NCI-H524 treated with DMSO at 0.1 percent for 48 hours (cell line): ENCODE results near the gene AFF2.

Experiments used
- DNase-seq: peaks from one replicate; lab custom pipeline; 2025; lab: John Stamatoyannopoulos, UW

Gene AFF2

GRCh38 chrX:148500423-148501385 lies at the start of gene AFF2:
Gene AFF2 (plus strand): TSS chrX:148500617. CDS start chrX:148501098, 481 bp downstream.
- no peak for DNase-seq

- DNase-seq: no peak
Measured at GRCh38 chrX:148457279-148457678, 43.1 kb upstream of the AFF2 start.

- no peak for DNase-seq
Measured at GRCh38 chrX:148459343-148459742, 41.1 kb upstream of the AFF2 start.

GRCh38 chrX:148466292-148466691 lies 34.1 kb upstream of the AFF2 start:
- DNase-seq: no peak

GRCh38 chrX:148470324-148470723 lies 30.1 kb upstream of the AFF2 start:
- DNase-seq: no peak

GRCh38 chrX:148474030-148474429 lies 26.4 kb upstream of the AFF2 start:
- no peak for DNase-seq

GRCh38 chrX:148492057-148492456 lies 8.4 kb upstream of the AFF2 start:
- no peak for DNase-seq

- DNase-seq: no peak
Measured at GRCh38 chrX:148495176-148495575, 5.2 kb upstream of the AFF2 start.

- no peak for DNase-seq
Measured at GRCh38 chrX:148498067-148498466, 2.4 kb upstream of the AFF2 start.

GRCh38 chrX:148499638-148500422 lies 587 bp upstream of the AFF2 start:
- DNase-seq: no peak

GRCh38 chrX:148501386-148502066 lies 1.1 kb downstream of the AFF2 start:
- DNase-seq: no peak

GRCh38 chrX:148504506-148504905 lies 4.1 kb downstream of the AFF2 start:
- DNase-seq: no peak

- no peak for DNase-seq
Measured at GRCh38 chrX:148507418-148507817, 7.0 kb downstream of the AFF2 start.

- DNase-seq: no peak
Measured at GRCh38 chrX:148512453-148512852, 12.0 kb downstream of the AFF2 start.

GRCh38 chrX:148513661-148514060 lies 13.2 kb downstream of the AFF2 start:
- no peak for DNase-seq

- DNase-seq: no peak
Measured at GRCh38 chrX:148517176-148517575, 16.8 kb downstream of the AFF2 start.

GRCh38 chrX:148522006-148522405 lies 21.6 kb downstream of the AFF2 start:
- DNase-seq: no peak

- DNase-seq: peak; percentile 11
Measured at GRCh38 chrX:148523303-148524080, 23.1 kb downstream of the AFF2 start.

- peak; percentile 1 for DNase-seq
Measured at GRCh38 chrX:148530464-148531077, 30.2 kb downstream of the AFF2 start.

- no peak for DNase-seq
Measured at GRCh38 chrX:148534291-148534690, 33.9 kb downstream of the AFF2 start.

GRCh38 chrX:148535639-148536038 lies 35.2 kb downstream of the AFF2 start:
- DNase-seq: no peak
